CD14-positive monocyte (primary cell): ENCODE measurements around the gene BRD3OS. TPM values are rescaled to one million over a fixed set of nuclear protein-coding genes. Genes with fewer than 3 reads are reported as not detected.
A peak's percentile ranks its signal among the peaks of the same experiment; 100 is the strongest.

Experiments used
- DNase-seq, 3 donors: peaks; one replicate each; pipeline ENCODE4 v3.0.0-alpha.2; 2011 to 2022
- H2AFZ ChIP-seq: 2 replicates; pipeline ENCODE4 v1.6.0; 2012; ENCODE audit warnings: mild to moderate bottlenecking, low read depth, low read length, inconsistent platforms; ENCODE audit not compliant: insufficient read depth, poor library complexity, severe bottlenecking
- H3K27ac ChIP-seq, 2 donors: 1 replicate in 1 of 2; 2 replicates in 1 of 2; pipeline ENCODE4 v1.5.1; 2012 to 2013; ENCODE audit warnings: low read length in 2 of 2, control low read depth in 1 of 2, inconsistent platforms in 1 of 2, low read depth in 1 of 2, mild to moderate bottlenecking in 1 of 2
- H3K27me3 ChIP-seq, 2 donors: one replicate each; pipeline versions ENCODE4 v1.6.0 to v1.6.1; 2011 to 2013; ENCODE audit warnings: low read length in 2 of 2; ENCODE audit not compliant: control insufficient read depth in 2 of 2, insufficient read depth in 2 of 2
- H3K36me3 ChIP-seq, 2 donors: replicated peaks in 1 of 2; 1 replicate in 1 of 2; 2 replicates in 1 of 2; pipeline versions ENCODE4 v1.5.1 to v1.6.1; 2012 to 2013; ENCODE audit warnings: low read length in 2 of 2, control low read depth in 1 of 2, inconsistent platforms in 1 of 2, mild to moderate bottlenecking in 1 of 2; ENCODE audit not compliant: insufficient read depth in 2 of 2, control insufficient read depth in 1 of 2
- H3K4me1 ChIP-seq, 2 donors: 1 replicate in 1 of 2; 2 replicates in 1 of 2; pipeline versions ENCODE4 v1.5.1 to v1.6.1; 2012 to 2013; ENCODE audit warnings: low read length in 2 of 2, control low read depth in 1 of 2, inconsistent platforms in 1 of 2, mild to moderate bottlenecking in 1 of 2, moderate library complexity in 1 of 2; ENCODE audit not compliant: insufficient read depth in 2 of 2, control insufficient read depth in 1 of 2
- H3K4me2 ChIP-seq: replicated peaks from 2 replicates; pipeline ENCODE3; 2012; ENCODE audit warnings: low read length, moderate library complexity, mild to moderate bottlenecking; ENCODE audit not compliant: poor library complexity, severe bottlenecking; ENCODE audit errors: extremely low read depth
- H3K4me3 ChIP-seq, 3 experiments: fragments of 200-600 bp in 1 of 3; sonication (generic) in 1 of 3; replicated peaks in 1 of 3; 1 replicate in 2 of 3; 2 replicates in 1 of 3; pipeline ENCODE4 v1.5.1; 2011 to 2013; ENCODE audit warnings: low read length in 3 of 3, mild to moderate bottlenecking in 3 of 3, control low read depth in 2 of 3, low read depth in 2 of 3, inconsistent platforms in 1 of 3, moderate library complexity in 1 of 3
- H3K79me2 ChIP-seq: 2 replicates; pipeline ENCODE4 v1.6.0; 2012; ENCODE audit warnings: mild to moderate bottlenecking, control low read depth, inconsistent platforms, low read length, moderate library complexity; ENCODE audit not compliant: insufficient read depth
- H3K9ac ChIP-seq: 2 replicates; pipeline ENCODE4 v1.6.0; 2017; ENCODE audit warnings: low read length, mild to moderate bottlenecking; ENCODE audit not compliant: insufficient read depth, poor library complexity, severe bottlenecking
- H3K9me3 ChIP-seq, 2 donors: replicated peaks in 1 of 2; 1 replicate in 1 of 2; 2 replicates in 1 of 2; pipeline versions ENCODE4 v1.5.1 to v1.6.1; 2012 to 2013; ENCODE audit warnings: low read length in 2 of 2, control low read depth in 1 of 2; ENCODE audit not compliant: control insufficient read depth in 1 of 2, insufficient read depth in 1 of 2
- H4K20me1 ChIP-seq: 2 replicates; pipeline ENCODE4 v1.6.0; 2012; ENCODE audit warnings: mild to moderate bottlenecking, low read length, control low read depth, moderate library complexity; ENCODE audit not compliant: insufficient read depth
- H3K27ac Mint-ChIP-seq, 7 donors: one replicate each; pipeline ENCODE4 v1.8.0; 2020; ENCODE audit warnings: mild to moderate bottlenecking in 7 of 7, mixed read lengths in 7 of 7, moderate library complexity in 6 of 7, inconsistent platforms in 2 of 7
- H3K27me3 Mint-ChIP-seq, 3 donors: one replicate each; pipeline ENCODE4 v1.8.0; 2021 to 2022; ENCODE audit warnings: low read depth in 3 of 3, mild to moderate bottlenecking in 3 of 3, mixed read lengths in 3 of 3, moderate library complexity in 3 of 3, inconsistent platforms in 1 of 3
- H3K36me3 Mint-ChIP-seq, 2 donors: one replicate each; pipeline ENCODE4 v1.8.0; 2020; ENCODE audit warnings: mixed read lengths in 2 of 2, inconsistent platforms in 1 of 2, mild to moderate bottlenecking in 1 of 2
- H3K4me1 Mint-ChIP-seq: one replicate; pipeline ENCODE4 v1.8.0; 2020; ENCODE audit warnings: mild to moderate bottlenecking, mixed read lengths
- H3K4me3 Mint-ChIP-seq, 2 donors: one replicate each; pipeline ENCODE4 v1.8.0; 2020; ENCODE audit warnings: mild to moderate bottlenecking in 2 of 2, mixed read lengths in 2 of 2, moderate library complexity in 1 of 2
- H3K9me3 Mint-ChIP-seq, 7 donors: one replicate each; pipeline ENCODE4 v1.8.0; 2020 to 2022; ENCODE audit warnings: mixed read lengths in 7 of 7, mild to moderate bottlenecking in 6 of 7, moderate library complexity in 6 of 7, inconsistent platforms in 2 of 7
- CTCF ChIP-seq: fragments of 200-600 bp; IDR thresholded peaks from one replicate; pipeline ENCODE4 v1.8.0; 2022; ENCODE audit warnings: antibody characterized with exemption, mild to moderate bottlenecking
- WGBS: methylation state at CpG from one replicate; pipeline ENCODE4 v1.1.5; 2013; ENCODE audit warnings: missing lambda C conversion rate; ENCODE audit not compliant: insufficient coverage; 5-methylcytosine and 5-hydroxymethylcytosine counted together
- intact Hi-C, 2 donors: fragments of 100-400 bp; cut with micrococcal nuclease; formaldehyde crosslinking; loops; one replicate each; pipeline versions ENCODE4 v1.15.0 to v1.15.1; 2023
- polyA plus RNA-seq, 3 donors: library from polyadenylated mRNA; depleted of rRNA in 1 of 3; unstranded in 2 of 3; stranded (reverse) in 1 of 3; fragments of 300-500 nt in 2 of 3; fragments of >200 nt in 1 of 3; fragmentation: Illumina TruSeq in 2 of 3; gene quantifications; 1 replicate in 2 of 3; 2 replicates in 1 of 3; pipeline ENCODE4 v1.2.3, GENCODE V29; 2012 to 2021

The BRD3OS gene
- polyA plus RNA-seq, 3 donors, result 2.9 to 6.8 (median 6.6) TPM

GRCh38 chr9:134053401-134053871 is 28.2 kb downstream of the BRD3OS start:
- intact Hi-C loops, result loop anchor here in 1 of 2 donors (10.0 kb wide), 1 partner anchor 881 kb away; no protein-coding TSS in a partner anchor
- Mint-ChIP-seq H3K36me3 (peaks cover 51 to 70% of the 10 kb centered on the region in 2 donors), H3K27ac (no peak overlapping the region), H3K4me1 (peaks cover 27% of the 10 kb centered on the region), H3K9me3 (no peaks in the 10 kb centered on the region), H3K27me3 (peaks cover 0 to 5% (median 1%) of the 10 kb centered on the region in 3 donors), H3K4me3 (no peak overlapping the region)
- Histone ChIP-seq H3K79me2 (peaks cover 55% of the 10 kb centered on the region), H2AFZ (no peak overlapping the region), H3K4me2 (no peak overlapping the region), H3K9ac (no peak overlapping the region), H3K4me3 (no peak overlapping the region), H3K36me3 (peaks cover 53 to 74% of the 10 kb centered on the region in 2 donors), H3K27ac (no peak overlapping the region), H3K4me1 (peaks cover 21 to 28% of the 10 kb centered on the region in 2 donors), H3K9me3 (no peaks in the 10 kb centered on the region), H4K20me1 (peaks cover 97% of the 10 kb centered on the region), H3K27me3 (no peaks in the 10 kb centered on the region)
- WGBS, result 85% methylated on average over 22 of the region's 28 CpGs
- no peak for DNase-seq
- no peak for TF ChIP-seq CTCF

- intact Hi-C loops, result loop anchor here in 1 of 2 donors (10.0 kb wide), 1 partner anchor 881 kb away; no protein-coding TSS in a partner anchor
- peaks cover 50 to 67% of the 10 kb centered on the region in 2 donors for H3K36me3 Mint-ChIP-seq
These were observed 28.9 kb downstream of the BRD3OS start for GRCh38 chr9:134053941-134054761.

More at GRCh38 chr9:134053941-134054761, 28.9 kb downstream of the BRD3OS start:
- Mint-ChIP-seq H3K4me1 (peaks cover 34% of the 10 kb centered on the region), H3K9me3 (no peaks in the 10 kb centered on the region), H3K27me3 (peaks cover 0 to 5% (median 1%) of the 10 kb centered on the region in 3 donors), H3K27ac (peak overlapping the region in 2 of 7 donors; percentile 30 to 57), H3K4me3 (no peak overlapping the region)
- no peak for TF ChIP-seq CTCF
- peaks cover 62% of the 10 kb centered on the region for H3K79me2 ChIP-seq
- no peak overlapping the region for H3K4me2 ChIP-seq
- 93% methylated on average over 30 of the region's 44 CpGs for WGBS
- peaks cover 97% of the 10 kb centered on the region for H4K20me1 ChIP-seq
- H3K9me3 ChIP-seq, result no peaks in the 10 kb centered on the region
- no peak overlapping the region for H2AFZ ChIP-seq
- H3K4me1 ChIP-seq, result peaks cover 28 to 35% of the 10 kb centered on the region in 2 donors
- no peaks in the 10 kb centered on the region for H3K27me3 ChIP-seq
- H3K4me3 ChIP-seq, result no peak overlapping the region
- no peak overlapping the region for H3K9ac ChIP-seq
- H3K27ac ChIP-seq, result no peak overlapping the region
- peaks cover 46 to 67% of the 10 kb centered on the region in 2 donors for H3K36me3 ChIP-seq
- no peak for DNase-seq
